HG03521 (cell line): ENCODE data around the gene PRG3.
A peak's percentile ranks its signal among the peaks of the same experiment; 100 is the strongest.
"Not testable (repeated sequence)": the region's sequence is repeated elsewhere in the genome, so short reads cannot be mapped to it uniquely, and the experiment has no call there.

Experiments
- ATAC-seq: cut with Tn5 transposase; IDR thresholded peaks from one replicate; pipeline ENCODE4 v1.9.1; 2021; ENCODE audit warnings: mild to moderate bottlenecking, moderate library complexity; ENCODE audit not compliant: unreplicated experiment

PRG3 gene

DNA sequence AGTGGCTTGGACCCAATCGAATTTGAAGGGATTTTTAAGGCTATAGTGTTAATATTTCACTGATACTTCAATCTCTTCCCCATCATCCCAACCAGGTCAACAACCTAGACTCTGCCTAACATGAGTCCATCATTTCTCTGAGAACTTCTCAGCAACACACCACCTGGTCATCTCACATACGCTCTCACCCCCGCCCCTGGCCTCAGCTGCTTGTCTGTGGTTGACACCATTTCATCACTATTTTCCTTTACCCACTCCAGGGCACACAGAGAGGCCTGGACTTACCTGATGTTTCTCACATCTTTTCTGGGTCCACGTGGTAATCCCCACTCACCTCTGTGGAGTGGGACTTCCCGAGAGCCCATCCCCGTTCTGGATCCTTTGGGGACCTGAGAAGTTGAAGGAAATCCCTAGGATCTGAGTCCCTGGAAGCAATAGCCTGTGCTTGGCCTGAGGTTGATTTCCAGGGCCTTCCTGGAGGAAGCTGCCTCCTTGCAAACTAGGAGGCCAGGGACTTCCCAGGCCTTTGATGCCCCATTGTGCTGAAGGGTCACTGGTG lies 39.6 kb downstream of the PRG3 start:
- no peak for ATAC-seq

GRCh38 chr11:57340039-57340615 lies 40.8 kb downstream of the PRG3 start:
- ATAC-seq, result no peak

DNA sequence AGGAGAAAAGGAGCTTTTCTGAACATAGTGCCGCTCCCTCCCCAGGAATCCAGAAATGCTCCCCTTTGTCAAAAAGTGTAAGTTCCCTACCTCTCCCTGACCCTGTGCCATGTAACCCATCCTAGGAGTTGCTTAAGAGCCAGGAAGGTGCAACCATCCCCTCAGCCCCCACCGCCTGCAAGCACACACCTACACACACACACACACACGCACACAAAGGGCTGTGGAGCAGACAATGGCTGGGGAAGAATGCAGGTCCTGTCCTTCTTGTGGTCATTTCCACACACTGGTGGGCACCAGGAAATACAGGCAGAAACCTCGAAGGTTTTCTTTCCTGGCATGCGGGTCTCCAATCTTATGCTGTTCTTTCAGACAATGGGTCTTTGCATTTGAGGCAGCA lies 41.6 kb downstream of the PRG3 start:
- no peak for ATAC-seq

GRCh38 chr11:57338142-57338541 lies 42.8 kb downstream of the PRG3 start, which contains the start of gene P2RX3:
TSS of gene P2RX3 (plus strand) at chr11:57338352. CDS start at chr11:57338551, 199 bp downstream.
- ATAC-seq, result no peak

- not testable (repeated sequence) for ATAC-seq
Observed at GRCh38 chr11:57336856-57337255, 44.1 kb downstream of the PRG3 start.

GRCh38 chr11:57336111-57336666 lies 44.8 kb downstream of the PRG3 start:
- peak; percentile 1 for ATAC-seq

- peak; percentile 98 for ATAC-seq
Observed at GRCh38 chr11:57335343-57336110, 45.4 kb downstream of the PRG3 start, which contains the start of gene SSRP1. TSS of gene SSRP1 (minus strand) at chr11:57335892. CDS start at chr11:57335121, 771 bp downstream.

DNA sequence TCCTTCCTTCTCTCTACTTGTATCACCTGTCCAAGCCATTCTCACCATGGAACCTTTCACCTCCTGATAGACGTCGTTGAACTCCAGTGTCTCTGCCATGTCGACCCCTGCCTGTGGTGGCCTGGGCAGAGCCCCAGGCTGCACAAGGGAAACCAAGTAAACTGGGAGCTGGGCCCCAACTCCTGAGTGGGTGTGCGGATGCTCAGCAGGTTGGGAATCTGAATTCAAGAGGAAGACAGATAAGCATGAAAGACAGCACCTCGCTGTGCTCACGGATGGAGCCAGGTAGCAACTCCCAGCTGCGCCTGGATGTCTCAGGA lies 46.0 kb downstream of the PRG3 start:
- no peak for ATAC-seq

DNA sequence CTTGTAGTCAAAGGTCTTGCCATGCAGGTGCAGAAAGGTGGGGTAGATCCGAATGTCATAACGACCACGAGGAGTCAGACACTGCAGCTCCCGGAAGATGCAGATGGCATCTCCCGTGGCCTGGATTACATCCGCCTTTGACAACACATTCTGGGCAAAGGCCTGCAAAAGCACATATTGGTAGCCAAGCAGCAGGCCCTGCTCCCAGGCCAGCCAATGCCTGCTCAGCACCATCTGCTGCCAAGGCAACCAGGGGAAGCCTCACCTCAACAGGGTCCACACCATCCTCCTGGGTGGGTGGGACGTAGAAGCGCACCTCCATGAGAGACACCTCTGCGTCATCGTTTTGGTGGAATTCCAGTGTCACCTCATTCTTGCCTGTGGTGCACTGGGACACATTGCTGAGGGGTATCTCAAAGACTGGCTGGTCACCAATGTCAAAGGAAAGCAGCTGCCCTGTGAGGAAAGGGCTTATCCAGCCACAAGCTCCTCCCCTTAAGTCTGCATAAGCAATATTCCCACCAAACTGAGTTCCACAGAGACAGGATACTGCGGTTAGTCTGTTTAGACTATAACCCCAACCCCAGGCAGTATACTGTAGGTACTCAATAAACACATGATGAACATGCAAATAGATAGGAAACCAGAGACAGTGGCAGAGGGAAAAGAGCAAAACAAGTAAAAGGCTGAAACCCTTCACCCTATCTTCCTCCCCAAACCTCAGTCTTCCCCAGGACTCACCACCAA lies 48.1 kb downstream of the PRG3 start:
- ATAC-seq, result no peak

GRCh38 chr11:57331720-57332119 lies 49.2 kb downstream of the PRG3 start:
- no peak for ATAC-seq

DNA sequence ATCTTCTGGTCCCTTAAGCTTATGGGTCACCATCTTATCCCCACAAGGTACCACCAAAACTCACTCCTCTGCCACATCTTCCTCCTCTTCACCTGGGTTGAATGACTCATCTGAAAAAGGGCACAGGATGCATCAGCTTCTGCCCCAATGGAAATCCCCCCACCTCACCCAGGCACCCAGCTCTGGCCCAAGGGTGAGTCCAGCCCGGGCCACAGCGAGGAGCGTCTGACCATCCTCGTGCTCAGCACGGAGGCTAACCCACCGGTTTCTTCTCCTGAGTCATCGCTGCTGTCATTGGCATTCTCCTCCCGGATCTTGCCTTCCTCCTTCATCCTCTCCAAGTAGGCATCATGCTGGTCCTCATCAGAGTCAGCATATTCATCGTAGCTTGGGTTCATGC lies 50.9 kb downstream of the PRG3 start:
- no peak for ATAC-seq

GRCh38 chr11:57327721-57328120 lies 53.2 kb downstream of the PRG3 start:
- ATAC-seq, result no peak
